ENCODE results near the gene ADPRS.

Gene ADPRS

DNA sequence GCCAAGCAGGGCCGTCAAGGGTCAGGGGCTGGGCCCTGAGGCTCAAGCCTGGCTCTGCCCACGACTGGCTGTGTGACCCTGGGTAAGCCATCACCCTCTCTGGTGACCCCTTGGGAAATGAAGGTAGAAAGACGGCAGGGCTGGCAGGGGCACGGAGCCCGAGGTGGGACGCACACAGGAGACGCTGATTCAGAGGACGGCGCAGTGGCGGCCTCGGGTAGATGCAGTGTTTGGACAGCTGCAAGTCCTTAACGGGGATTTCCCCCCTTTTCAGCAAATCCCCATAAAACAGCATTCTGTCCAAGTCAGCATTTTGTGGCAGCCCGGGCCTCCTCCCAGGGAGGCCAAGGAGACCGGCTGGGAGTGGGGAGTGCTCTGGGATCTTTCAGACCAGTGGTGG is 19.6 kb downstream of the ADPRS start:
- no peak for DNase-seq (ENCODE audit: low read depth, low spot score)

DNA sequence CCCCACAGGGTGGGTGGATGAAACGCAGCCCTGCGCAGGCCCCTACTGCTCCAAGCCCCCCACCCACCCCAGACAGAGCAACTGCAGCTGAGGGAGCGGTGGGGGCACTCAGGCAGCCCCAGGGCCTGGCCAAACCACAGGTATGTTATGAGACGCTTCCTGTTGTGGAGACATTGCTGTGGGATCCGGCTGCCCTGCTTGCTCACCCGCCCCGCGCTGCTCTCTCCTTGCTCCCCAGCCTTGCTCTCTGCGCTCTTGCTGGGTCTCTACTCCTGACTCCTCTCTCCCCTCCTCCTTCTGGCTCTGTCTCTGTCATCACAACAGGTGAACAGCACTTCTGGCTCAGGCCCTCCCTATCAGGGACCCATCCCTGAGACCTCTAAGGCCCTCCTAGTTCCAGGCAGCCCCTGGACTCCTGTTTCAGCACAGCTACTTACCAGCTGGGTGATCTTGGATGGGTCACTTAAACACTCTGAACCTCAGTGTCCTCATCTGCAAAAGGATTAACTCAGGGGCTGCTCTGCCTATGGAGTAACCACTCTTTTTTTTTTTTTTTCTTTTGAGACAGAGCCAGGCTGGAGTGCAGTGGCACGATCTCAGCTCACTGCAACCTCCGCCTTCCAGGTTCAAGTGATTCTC is 20.5 kb downstream of the ADPRS start:
- no peak for DNase-seq (ENCODE audit: low read depth, low spot score)

DNA sequence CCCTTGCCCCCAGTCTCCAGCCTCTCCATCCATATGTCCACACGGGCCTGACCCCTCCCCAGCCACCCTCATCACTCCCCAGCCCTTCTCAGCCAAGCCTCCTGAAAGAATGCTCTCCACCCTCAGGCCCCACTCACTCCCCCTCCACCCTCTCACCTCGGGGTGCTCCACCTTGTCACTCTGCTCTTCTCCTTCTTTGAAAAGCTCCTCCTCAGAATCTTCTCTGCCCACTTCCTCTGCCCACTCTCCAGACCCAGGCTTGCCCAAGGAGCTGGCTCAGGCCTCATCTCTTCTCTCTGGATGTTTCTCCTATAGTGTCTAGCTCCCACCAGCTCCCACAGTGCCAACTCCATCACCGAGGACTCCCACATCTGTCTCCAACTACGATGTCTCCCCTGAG is 22.5 kb downstream of the ADPRS start:
- DNase-seq (ENCODE audit: low read depth, low spot score): no peak

DNA sequence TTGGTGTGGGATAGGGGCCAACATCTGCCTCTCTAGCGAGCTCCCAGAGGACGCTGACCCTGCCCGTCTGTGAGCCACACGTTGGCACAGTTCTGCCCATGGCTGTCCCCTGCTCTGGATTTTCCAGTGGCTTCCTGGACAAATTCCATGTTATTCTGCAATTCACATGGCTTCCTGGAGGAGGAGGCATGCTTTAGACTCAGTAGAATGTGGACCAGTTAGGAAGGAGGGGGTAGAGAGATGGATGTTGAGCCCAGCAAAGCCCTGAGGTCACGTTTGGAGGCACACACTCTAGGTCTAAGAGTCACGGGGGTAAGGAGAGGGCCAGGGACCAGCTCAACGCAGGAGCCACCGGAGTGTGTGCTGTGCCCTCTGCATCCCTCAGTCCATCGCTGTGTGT is 24.1 kb downstream of the ADPRS start:
- DNase-seq (ENCODE audit: low read depth, low spot score): no peak

DNA sequence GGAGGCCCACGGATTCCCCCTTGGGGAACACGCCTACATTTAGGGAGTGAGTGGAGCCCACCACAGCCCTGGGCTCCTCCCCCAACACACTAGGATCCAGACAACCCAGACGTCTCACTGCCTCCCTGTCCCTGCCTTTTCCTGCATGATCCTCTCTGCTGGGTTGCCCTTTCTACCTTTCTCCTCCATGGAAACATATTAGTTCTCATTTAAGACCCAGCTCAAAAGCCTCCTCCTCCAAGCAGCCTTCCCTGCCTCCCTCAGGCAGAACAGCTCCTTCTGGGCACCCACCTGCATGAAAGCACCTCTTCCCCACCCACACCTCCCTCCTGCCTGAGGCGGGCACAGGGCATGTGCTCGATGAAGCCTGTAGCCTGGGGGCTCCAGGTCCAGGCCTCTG is 25.7 kb downstream of the ADPRS start:
- DNase-seq (ENCODE audit: low read depth, low spot score): no peak

DNA sequence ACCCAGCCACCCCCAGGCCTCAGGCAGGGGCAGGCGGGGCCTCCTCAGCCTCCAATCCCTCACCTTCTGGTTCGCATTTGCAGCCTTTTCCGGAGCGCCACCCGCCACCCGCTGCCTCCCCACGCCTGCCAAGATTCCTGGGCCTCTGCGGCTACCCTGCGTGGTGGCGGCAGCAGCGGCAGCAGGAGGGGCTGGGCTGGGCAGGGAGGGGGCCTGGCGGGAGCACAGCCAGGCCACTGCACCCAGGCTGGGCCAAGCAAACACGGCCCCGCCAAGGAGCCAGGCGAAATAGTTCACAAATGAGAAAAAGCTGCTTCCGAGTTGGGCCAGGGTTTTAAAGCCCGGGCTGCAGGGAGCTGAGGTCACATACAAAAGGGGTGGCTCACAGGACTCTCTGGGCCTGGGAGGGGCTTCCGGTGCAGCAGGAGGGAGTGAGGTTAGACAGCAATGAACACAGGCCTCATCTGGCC is 26.5 kb downstream of the ADPRS start:
- no peak for DNase-seq (ENCODE audit: low read depth, low spot score)

DNA sequence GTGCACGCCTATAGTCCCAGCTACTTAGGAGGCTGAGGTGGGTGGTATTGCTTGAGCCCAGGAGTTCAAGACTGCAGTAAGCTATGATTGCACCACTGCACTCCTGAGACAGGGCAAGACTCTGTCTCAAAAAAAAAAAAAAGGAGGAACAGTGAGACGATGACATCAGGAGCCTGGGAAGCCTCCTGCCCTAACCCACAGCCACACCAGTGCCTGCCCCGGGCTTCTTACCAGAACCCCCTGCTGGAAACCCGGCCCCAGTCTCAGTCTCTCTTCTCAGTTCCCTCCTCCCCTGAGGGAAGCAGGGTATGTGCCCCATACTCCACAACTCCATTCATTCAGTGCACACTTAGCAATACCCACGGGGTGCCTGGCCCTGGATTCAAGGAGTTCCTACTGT is 27.2 kb downstream of the ADPRS start:
- no peak for DNase-seq (ENCODE audit: low read depth, low spot score)

DNA sequence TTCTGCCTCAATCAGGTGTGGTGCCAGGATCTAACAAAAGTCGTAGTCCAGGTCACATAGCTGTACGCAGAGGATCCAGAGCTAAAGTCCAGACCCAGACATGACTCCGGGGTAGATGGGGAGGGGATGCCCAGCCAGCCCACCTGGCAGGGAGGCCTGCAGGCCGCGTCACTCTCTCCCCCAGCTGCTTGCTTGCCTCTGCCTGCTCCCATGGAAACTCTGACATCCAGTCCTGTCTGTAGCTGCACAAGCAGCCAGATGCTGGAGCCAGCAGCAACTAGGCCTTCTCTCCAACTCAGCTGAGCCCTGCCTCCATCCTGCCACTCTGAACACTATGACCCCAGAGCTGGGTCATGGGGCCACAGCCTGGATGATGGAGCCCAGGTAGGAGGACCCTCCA is 28.2 kb downstream of the ADPRS start:
- no peak for DNase-seq (ENCODE audit: low read depth, low spot score)

DNA sequence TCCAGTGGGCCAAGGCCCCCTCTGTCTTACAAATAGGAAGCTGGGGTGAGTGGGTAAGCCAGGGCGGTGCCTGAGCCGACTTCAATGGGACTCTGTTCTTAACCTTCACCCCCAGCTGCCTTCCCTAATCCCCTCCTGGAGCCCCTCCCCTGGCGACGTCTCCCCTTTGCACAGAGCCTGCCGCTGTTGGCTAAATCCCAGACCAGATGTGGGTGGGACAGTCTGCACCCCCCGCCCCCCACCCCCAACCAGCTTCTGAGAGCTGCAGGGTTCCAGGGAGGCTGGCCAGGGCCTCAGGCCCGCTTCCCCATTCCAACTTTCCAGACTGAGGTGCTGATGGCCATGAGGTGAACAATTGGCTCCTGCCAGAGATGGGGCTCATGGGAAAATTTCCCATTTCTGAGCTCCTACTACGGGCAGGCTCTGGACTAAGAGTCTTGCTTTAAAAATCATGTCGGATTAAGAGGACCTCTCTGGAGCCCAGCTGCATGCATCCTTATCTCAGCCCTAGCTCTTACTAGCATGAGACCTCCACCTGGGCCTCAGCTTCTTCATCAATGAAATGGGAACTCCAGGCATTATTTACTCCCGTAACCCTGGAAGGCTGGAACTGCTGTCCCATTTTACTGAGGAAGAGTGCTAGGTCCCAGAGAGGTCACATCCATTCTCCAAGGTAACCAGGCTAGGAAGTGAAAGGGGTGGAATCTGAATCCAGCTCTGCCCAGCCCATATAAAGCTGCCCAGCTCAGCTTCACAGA is 29.9 kb downstream of the ADPRS start:
- DNase-seq (ENCODE audit: low read depth, low spot score): no peak

DNA sequence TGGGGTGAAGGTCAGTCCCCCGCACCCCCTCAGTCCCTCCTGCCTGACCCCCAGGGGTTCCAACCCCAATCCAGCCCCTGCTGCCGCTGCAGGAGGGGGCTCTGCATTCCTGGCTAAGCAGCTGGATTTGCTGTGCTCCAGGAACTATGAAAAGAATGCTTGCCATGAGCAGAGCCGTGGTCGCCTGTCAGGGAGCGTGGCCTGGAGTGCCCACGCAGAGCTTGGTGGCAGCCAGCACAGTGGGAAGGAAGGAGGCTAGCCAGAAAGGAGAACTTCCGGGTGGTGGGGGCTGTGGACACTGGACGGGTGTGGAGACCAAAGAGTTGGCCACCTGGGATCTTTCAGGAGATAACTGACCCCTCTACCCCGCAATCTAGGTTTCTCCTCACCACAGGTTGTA is 30.8 kb downstream of the ADPRS start:
- DNase-seq (ENCODE audit: low read depth, low spot score): no peak

DNA sequence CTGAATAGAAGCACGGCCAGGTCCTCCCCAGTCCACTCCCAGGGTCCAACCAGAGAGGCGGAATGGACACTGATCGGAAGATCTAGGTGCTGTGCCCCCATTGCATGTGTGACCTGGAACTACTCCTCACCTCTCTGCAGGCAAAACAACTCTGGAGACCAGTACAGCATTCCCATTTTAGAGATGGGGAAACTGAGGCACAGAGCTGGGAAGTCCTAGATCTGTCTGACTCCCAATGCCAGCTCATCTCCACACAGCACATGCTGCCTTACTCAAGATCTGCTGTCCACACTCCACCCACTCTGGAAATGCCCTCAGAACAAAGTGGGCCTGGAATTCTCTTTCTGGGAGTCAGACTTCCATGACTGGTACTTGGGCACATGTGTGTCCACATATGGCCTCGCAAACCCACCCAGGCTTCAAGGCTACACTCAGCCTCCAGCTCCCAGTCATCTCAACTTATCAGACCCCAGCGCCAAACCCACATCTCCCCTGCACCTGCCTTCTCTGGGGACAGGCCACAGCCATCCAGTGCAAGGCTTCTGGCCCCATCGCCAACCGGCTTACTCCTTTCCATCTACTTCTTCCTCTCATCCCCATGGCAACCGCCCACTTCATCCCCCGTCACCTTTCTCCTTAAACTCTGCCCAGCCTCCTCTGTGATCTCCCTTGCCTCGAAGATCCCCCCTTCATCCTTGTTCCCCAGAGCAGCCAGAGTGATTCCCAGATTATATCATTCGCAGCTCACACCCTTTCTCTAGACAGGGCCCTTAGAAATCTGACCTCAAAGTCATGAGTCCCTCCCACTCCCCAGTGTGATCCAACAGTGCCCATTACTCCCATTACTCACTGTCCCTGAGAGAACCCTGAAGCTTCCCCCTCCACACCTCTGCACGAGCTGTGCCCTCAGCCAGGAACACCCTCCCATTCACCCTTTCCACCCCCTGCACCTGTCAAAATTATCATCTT is 33.7 kb downstream of the ADPRS start:
- DNase-seq (ENCODE audit: low read depth, low spot score): no peak

DNA sequence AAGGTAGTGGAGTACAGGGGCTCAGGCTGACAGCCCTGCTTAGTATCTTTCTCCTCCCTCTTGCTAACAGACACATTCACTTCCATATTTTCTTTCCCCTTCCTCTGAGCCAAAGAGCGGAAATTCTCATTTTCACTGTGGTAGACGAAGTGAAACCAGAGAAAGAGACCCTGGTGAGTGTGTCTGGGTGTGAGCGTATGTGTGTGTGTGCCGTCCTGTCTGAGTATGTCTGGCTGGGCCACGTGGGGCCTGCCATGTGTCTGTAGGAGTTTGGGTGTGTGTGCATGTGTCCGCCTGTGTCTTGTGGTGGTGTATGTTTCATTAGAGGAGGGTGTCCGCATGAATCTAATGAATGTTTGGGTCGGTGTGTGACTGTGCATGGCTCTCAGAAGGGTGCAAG is 34.7 kb downstream of the ADPRS start:
- no peak for DNase-seq (ENCODE audit: low read depth, low spot score)

DNA sequence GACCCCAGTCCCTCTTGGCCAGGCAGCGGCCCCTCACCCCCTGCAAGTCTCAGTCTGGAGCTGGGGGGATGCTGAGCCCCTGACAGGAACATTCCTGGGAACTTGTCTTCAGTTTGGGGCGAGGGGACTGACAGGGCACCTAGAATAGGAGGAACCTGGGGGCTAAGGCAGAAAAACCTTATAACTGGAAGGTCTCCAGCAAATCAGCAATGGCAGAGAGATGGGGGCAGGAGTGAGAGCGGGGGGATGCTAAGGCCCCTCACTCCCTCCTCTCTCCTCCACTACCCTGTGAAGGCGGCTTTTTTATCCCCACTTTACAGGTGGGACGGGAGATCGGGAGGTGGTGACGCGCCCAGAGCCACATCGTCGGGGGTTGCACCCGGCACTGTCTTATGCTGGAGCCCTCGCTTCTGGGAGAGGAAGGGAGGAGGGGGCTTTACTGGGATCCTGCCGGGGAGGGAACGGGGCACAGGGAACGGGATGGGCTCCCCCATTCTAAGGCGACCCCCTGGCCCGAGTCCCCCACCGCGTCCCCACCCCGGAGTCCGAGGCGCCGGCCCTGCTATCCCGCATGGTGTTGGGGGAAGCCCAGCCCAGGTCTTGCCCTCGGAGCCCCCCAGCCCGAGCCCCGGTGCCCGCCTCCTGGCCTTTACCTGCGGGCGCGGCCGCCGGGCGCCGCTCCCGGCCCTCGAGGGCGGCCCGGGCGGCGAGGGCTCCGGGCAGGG is 35.9 kb downstream of the ADPRS start:
- DNase-seq (ENCODE audit: low read depth, low spot score): no peak

DNA sequence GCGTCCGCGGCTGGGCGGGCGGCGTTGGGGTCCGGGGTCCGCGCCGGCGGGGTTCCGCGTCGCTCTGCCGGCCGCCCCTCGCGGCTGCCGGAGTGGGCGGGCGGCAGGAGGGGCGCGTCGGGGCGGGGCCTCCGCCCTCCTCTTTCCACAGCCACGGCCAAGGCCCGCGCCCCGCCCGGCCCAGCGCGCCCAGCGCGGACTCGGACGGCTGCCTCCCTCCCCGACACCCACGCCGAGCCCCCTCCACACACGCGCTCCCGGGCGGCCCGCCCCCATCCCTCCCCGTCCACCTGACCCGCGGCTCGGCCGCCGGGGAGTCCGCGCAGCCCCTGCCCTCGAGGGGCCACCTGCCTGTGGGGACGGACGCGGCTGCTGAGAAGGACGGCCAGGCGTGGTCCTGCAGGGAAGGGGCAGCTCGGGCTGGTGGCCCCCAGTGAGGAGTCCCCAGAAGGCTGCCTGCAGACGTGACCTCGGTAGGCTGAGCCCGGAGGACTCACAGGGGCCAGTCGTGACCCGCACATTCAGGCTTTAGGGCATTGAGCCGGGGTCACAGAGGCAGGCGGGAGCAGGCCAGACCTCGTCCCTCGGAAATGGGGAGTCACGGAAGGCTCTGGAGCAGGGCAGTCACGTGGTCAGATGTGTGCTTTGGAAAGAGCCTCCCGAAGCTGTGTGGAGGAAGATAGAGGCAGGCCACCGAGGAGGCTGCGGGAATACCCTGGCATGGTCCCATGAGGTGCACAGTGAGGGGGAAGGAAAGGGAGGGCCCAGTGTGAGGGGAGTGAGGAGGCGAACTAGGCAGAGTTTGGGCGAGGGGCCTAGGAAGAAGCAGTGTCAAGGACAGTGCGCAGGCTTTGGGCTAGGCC is 36.7 kb downstream of the ADPRS start, which contains the start of gene COL8A2:
Gene COL8A2, minus strand, starts transcription at position 94 of the 863 bp plus-strand sequence. CDS start 24,980 bp downstream, outside the sequence.
- DNase-seq (ENCODE audit: low read depth, low spot score): no peak

DNA sequence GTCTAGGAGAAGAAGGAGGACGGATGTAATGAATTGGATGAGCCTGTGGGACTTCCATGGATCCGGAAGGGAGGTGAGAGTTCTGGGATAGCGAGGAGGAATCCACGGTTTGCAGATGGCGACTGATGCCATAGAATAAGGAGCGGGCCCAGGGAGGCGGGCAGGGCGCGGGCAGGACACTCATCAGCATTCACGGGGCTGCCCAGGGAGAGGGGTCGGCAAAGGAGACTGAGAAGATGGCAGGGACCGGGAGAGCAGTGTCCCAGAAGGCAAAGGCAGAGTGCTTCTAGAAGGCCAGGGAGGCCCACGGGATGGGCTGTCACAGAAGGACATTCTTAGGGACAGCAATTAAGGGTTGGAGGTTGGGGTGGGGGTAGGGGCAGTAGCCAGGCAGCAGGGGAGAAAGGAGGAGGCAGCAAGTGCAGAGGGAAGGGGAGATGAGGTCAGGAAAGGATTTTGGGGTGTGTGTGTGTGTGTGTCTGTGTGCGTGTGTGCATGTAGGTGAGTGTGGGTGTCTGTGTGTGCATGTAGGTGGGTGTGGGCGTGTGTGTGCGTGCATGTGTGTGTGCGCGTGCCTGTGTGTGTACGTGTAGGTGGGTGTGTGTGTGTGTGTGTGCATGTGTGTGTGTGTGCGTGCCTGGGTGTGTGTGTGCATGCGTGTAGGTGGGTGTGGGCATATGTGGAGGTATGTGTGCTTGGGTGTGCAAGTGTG is 37.5 kb downstream of the ADPRS start:
- no peak for DNase-seq (ENCODE audit: low read depth, low spot score)

DNA sequence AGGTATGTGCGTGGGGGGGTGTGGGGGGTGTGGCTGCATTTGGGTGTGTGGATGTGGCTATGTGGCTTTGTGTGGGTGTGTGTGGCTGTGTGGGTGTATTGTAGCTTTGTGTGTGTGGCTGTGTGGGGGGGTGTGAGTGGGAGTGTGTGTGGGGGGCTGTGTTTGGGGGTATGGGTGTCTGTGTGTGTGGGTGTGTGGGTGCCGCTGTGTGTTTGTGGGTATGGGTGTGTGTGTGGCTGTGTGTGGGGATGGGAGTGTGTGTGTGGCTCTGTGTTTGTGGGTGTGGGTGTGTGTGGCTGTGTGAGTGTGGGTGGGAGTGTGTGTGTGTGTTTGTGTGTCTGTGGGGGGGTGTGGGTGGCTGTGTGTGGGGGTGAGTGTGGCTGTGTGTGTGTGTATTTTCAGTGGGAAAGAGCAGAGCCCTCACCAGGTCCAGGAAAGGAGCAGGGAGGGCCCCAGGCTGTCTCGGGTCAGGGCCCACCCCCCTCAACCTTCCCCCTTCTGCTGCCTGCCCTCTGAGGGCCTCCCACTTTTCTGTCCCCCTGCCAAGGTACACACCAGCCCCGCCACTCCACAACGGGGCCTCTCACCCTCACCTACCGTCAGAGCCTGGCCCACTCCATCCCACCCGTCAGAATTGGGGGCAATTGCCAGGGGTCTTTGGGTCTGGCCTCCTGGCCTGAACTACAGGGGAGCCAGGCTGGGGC is 38.3 kb downstream of the ADPRS start:
- no peak for DNase-seq (ENCODE audit: low read depth, low spot score)

DNA sequence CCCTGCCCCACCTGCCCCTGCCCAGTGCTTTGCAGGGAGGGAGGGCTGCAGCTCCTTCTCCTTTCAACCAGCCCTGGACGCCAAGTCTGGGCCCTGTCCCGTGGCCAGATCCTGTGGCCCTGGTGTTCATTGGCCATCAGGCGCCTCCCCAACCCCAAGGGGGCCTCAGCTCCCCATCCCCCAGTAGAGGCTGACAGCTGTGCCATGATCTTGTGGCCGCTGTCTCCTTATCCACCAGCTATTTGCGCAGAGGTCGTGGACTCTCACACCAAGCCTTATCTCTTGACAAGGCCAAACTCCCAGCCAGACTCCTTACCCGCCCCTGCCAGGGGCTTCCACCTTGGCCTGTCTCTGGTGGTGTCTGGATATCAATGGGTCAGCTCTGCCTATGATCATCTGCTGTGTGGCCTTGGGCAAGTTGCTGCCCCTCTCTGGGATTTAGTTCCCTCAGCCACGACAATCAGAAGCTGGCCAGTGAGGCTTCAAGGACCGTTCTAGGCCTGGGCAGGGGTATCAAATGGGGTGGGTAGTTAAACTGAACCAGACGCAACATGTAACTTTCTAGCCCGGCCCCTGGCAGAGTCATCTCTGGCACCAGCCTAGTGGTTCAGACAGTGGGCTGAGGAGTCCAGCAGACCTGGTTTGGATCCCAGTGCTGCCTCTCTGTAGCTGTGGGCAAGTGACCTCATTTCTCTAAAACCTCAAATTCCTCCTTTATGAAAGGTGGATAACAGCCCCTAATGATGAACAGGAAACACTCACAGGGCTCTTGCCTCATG is 39.6 kb downstream of the ADPRS start:
- DNase-seq (ENCODE audit: low read depth, low spot score): no peak

DNA sequence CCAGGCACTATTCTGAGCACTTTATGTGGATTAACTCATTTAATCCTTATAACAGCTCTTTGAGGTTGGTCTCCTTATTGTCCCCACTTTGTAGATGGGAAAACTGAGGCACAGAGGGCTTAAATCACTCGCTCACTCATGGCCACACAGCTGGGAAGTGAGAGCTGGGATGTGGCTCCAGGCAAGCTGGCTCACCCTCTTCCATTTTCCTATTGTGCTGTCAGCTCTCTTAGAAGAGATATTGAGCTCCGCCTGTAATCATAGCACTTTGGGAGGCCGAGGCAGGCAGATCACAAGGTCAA is 40.2 kb downstream of the ADPRS start:
- DNase-seq (ENCODE audit: low read depth, low spot score): no peak

DNA sequence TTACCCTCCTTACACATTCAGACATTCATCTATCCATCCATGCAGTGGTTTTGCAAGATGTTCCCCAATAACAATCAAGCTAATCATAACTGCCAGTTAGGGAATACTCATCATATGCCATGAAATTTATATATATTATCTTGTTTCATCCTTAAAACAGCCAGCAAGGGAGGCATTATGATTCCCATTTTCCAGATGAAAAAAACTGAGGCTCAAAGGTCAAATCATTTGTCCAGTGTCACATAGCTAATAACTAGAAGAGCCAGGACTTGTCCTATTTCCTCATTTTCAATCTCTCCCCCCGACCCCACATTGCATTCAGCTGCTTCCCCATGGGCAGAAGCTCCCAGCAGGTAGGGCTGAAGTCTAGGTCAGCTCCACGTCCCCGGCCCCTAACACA is 43.3 kb downstream of the ADPRS start:
- DNase-seq (ENCODE audit: low read depth, low spot score): no peak
